Thymus (tissue), 11 donors: ENCODE data around the gene ZNF408. TPM values are rescaled to one million over a fixed set of nuclear protein-coding genes. Genes with fewer than 3 reads are reported as not detected.
"Not testable (repeated sequence)": the region's sequence is repeated elsewhere in the genome, so short reads cannot be mapped to it uniquely, and the experiment has no call there.

Source experiments
- DNase-seq, 9 donors: peaks; one replicate each; pipeline ENCODE4 v3.0.0-alpha.2; 2013; ENCODE audit warnings: low spot score in 9 of 9, low read depth in 6 of 9, missing footprints in 1 of 9
- H3K27ac ChIP-seq, 2 donors: one replicate each; pipeline ENCODE4 v1.5.1; 2013; ENCODE audit warnings: control low read depth in 1 of 2, low read depth in 1 of 2, low read length in 1 of 2, mild to moderate bottlenecking in 1 of 2, moderate library complexity in 1 of 2
- H3K27me3 ChIP-seq, 2 donors: one replicate each; pipeline ENCODE4 v1.5.1; 2013; ENCODE audit warnings: low read length in 1 of 2; ENCODE audit not compliant: control insufficient read depth in 2 of 2, insufficient read depth in 1 of 2
- H3K36me3 ChIP-seq, 2 donors: one replicate each; pipeline ENCODE4 v1.5.1; 2013; ENCODE audit warnings: low read length in 1 of 2, mild to moderate bottlenecking in 1 of 2, moderate library complexity in 1 of 2; ENCODE audit not compliant: control insufficient read depth in 2 of 2, insufficient read depth in 2 of 2
- H3K4me1 ChIP-seq, 2 donors: one replicate each; pipeline ENCODE4 v1.5.1; 2013; ENCODE audit warnings: low read length in 2 of 2; ENCODE audit not compliant: control insufficient read depth in 2 of 2, insufficient read depth in 2 of 2
- H3K4me3 ChIP-seq, 2 donors: one replicate each; pipeline ENCODE4 v1.5.1; 2013; ENCODE audit warnings: low read length in 2 of 2, control low read depth in 1 of 2, mild to moderate bottlenecking in 1 of 2
- H3K9me3 ChIP-seq, 2 donors: one replicate each; pipeline ENCODE4 v1.5.1; 2013; ENCODE audit warnings: low read length in 1 of 2, mild to moderate bottlenecking in 1 of 2; ENCODE audit not compliant: control insufficient read depth in 2 of 2, insufficient read depth in 1 of 2
- WGBS: extraction: QIAGEN DNeasy Blood & Tissue Kit; methylation state at CpG from one replicate; pipeline ENCODE4 v1.1.7; 2013; 5-methylcytosine and 5-hydroxymethylcytosine counted together
- polyA plus RNA-seq: library from polyadenylated mRNA; stranded (reverse); fragments of 200-250 nt; gene quantifications from one replicate; pipeline ENCODE4 v1.2.3, GENCODE V29; 2013
- total RNA-seq: library from RNA; stranded (reverse); fragments of 120-200 nt; gene quantifications from one replicate; pipeline ENCODE4 v1.2.4, GENCODE V29; 2013
- donor health status: healthy.

Gene ZNF408
- total and polyA plus RNA-seq, 2 donors, result 6.5 to 8.1 TPM

GRCh38 chr11:46664612-46665011, 36.2 kb upstream of the ZNF408 start:
- H3K9me3 ChIP-seq, result no peaks in the 10 kb centered on the region
- H3K4me1 ChIP-seq, result peaks cover 0 to under 1% of the 10 kb centered on the region in 2 donors
- 90% methylated on average over 6 of the region's 6 CpGs for WGBS
- H3K4me3 ChIP-seq, result no peak overlapping the region
- no peak for DNase-seq
- H3K27ac ChIP-seq, result no peak overlapping the region
- peaks cover 77 to 82% of the 10 kb centered on the region in 2 donors for H3K36me3 ChIP-seq
- H3K27me3 ChIP-seq, result no peaks in the 10 kb centered on the region

DNA sequence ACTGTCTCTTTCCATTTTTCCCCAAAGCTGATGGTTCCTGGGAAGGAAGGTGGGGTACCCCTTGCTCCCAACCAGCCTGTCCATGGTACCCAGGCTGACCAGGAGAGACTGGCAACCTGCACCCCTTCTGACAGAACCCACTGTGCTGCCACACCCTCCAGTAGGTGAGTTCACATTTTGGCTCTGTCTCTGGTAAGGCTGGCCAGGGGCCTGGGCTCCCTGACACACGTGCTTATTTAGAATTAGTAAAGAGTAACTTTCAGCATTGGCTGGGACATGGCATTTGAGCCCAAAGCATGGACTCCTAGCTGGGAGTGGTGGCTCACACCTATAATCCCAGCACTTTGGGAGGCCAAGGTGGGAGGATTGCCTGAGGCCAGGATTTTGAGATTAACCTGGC, 35.5 kb upstream of the ZNF408 start:
- no peak overlapping the region for H3K27ac ChIP-seq

GRCh38 chr11:46666516-46666915, 34.3 kb upstream of the ZNF408 start:
- WGBS, result 94% methylated on average over 5 of the region's 5 CpGs
- DNase-seq, result no peak
- Histone ChIP-seq H3K36me3 (peaks cover 74 to 86% of the 10 kb centered on the region in 2 donors), H3K4me1 (peaks cover 6 to 20% of the 10 kb centered on the region in 2 donors), H3K27me3 (no peaks in the 10 kb centered on the region), H3K27ac (peak overlapping the region in 1 of 2 donors; percentile 18), H3K9me3 (no peaks in the 10 kb centered on the region), H3K4me3 (no peak overlapping the region)

More for the DNA sequence above, 35.5 kb upstream of the ZNF408 start:
- WGBS, result 98% methylated on average over 1 of the region's 1 CpG
- Histone ChIP-seq H3K4me3 (no peak overlapping the region), H3K27me3 (no peaks in the 10 kb centered on the region), H3K36me3 (peaks cover 76 to 81% of the 10 kb centered on the region in 2 donors), H3K4me1 (peaks cover 0 to 8% of the 10 kb centered on the region in 2 donors), H3K9me3 (no peaks in the 10 kb centered on the region)
- no peak for DNase-seq

- no peak overlapping the region for H3K27ac ChIP-seq
- WGBS, result 95% methylated on average over 2 of the region's 2 CpGs
- no peak for DNase-seq
- H3K4me1 ChIP-seq, result peaks cover 7 to 25% of the 10 kb centered on the region in 2 donors
- H3K36me3 ChIP-seq, result peaks cover 72 to 91% of the 10 kb centered on the region in 2 donors
- H3K4me3 ChIP-seq, result no peak overlapping the region
- H3K27me3 ChIP-seq, result no peaks in the 10 kb centered on the region
- no peaks in the 10 kb centered on the region for H3K9me3 ChIP-seq
Observed at GRCh38 chr11:46667043-46667481, 33.8 kb upstream of the ZNF408 start.

GRCh38 chr11:46668480-46669085, 32.2 kb upstream of the ZNF408 start:
- Histone ChIP-seq H3K4me1 (peaks cover 12 to 40% of the 10 kb centered on the region in 2 donors), H3K36me3 (peaks cover 79 to 94% of the 10 kb centered on the region in 2 donors)
- no peak for DNase-seq

GRCh38 chr11:46669711-46670139, 31.1 kb upstream of the ZNF408 start:
- H3K27me3 ChIP-seq, result no peaks in the 10 kb centered on the region
- WGBS, result 91% methylated on average over 3 of the region's 3 CpGs
- H3K27ac ChIP-seq, result no peak overlapping the region
- peaks cover 72 to 86% of the 10 kb centered on the region in 2 donors for H3K36me3 ChIP-seq
- H3K4me1 ChIP-seq, result peaks cover 24 to 52% of the 10 kb centered on the region in 2 donors
- no peak for DNase-seq
- H3K9me3 ChIP-seq, result no peaks in the 10 kb centered on the region
- no peak overlapping the region for H3K4me3 ChIP-seq

More at GRCh38 chr11:46668480-46669085, 32.2 kb upstream of the ZNF408 start:
- Histone ChIP-seq H3K27me3 (no peaks in the 10 kb centered on the region), H3K9me3 (no peaks in the 10 kb centered on the region), H3K4me3 (no peak overlapping the region), H3K27ac (no peak overlapping the region)
- 97% methylated on average over 12 of the region's 12 CpGs for WGBS

GRCh38 chr11:46670521-46670920, 30.3 kb upstream of the ZNF408 start:
- Histone ChIP-seq H3K4me1 (peaks cover 31 to 60% of the 10 kb centered on the region in 2 donors), H3K27ac (peak overlapping the region in 1 of 2 donors; percentile 75), H3K36me3 (peaks cover 66 to 79% of the 10 kb centered on the region in 2 donors)
- not testable (repeated sequence) for H3K4me3 ChIP-seq, H3K9me3 ChIP-seq, DNase-seq, H3K27me3 ChIP-seq
- 84% methylated on average over 3 of the region's 3 CpGs for WGBS

- no peaks in the 10 kb centered on the region for H3K9me3 ChIP-seq
- peaks cover 31 to 74% of the 10 kb centered on the region in 2 donors for H3K4me1 ChIP-seq
- H3K27ac ChIP-seq, result peak overlapping the region in 1 of 2 donors; percentile 19
- DNase-seq, result no peak
- H3K36me3 ChIP-seq, result peaks cover 67 to 76% of the 10 kb centered on the region in 2 donors
- H3K4me3 ChIP-seq, result no peak overlapping the region
- WGBS, result 96% methylated on average over 10 of the region's 10 CpGs
- no peaks in the 10 kb centered on the region for H3K27me3 ChIP-seq
Observed at GRCh38 chr11:46671958-46672315, 28.9 kb upstream of the ZNF408 start.

- H3K4me1 ChIP-seq, result peaks cover 31 to 76% of the 10 kb centered on the region in 2 donors
- H3K27me3 ChIP-seq, result no peaks in the 10 kb centered on the region
- H3K9me3 ChIP-seq, result no peaks in the 10 kb centered on the region
- no peak overlapping the region for H3K4me3 ChIP-seq
- 83% methylated on average over 7 of the region's 7 CpGs for WGBS
- H3K27ac ChIP-seq, result no peak overlapping the region
- peaks cover 66 to 75% of the 10 kb centered on the region in 2 donors for H3K36me3 ChIP-seq
- no peak for DNase-seq
Observed at GRCh38 chr11:46672381-46672839, 28.4 kb upstream of the ZNF408 start.
